ENCODE results near the gene QDPR. TPM values are rescaled to one million over a fixed set of nuclear protein-coding genes. Genes with fewer than 3 reads are reported as not detected.

QDPR gene
- polyA plus RNA-seq, 1 donor (not counting 4 experiments of a cell fraction or from before 2014, with no cell fraction given) = 65.6 TPM

DNA sequence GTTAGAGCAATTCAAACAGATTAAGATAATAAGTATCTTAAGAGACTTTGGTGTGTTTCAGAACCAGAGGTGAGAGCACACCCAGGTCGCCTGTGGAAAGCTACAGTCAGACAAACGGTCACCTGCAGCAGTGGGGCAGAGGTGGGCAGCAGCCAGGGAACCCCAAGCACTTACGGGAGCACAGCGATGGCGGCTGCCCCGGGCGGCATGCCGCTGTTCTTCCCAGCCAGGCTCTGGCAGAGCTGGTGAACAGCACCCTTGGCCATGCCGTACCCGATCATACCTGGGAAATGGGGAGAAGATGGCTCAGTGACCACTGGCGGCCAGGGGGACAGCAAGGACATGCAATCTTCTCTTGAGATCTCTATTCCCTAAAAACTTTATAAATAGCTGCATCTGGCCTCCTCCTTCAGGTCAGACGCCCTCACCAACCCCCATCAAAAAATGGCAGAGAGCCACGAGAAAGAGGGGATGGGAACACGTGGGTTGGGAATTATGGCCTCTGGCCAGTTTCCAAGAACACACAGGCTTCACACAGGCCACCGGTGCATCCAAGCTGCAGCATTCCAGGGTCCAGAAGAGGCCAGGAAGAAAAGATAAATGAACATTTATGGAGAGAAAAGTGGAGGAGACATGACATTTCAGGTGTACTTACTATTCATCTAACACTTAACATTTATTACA lies 19.7 kb downstream of the QDPR start:
- Histone ChIP-seq H3K27me3 (ENCODE audit: control insufficient read depth, extremely low read depth, insufficient read depth, low read length) (no peaks in the 10 kb centered on the region), H3K27ac (ENCODE audit: control insufficient read depth, insufficient read depth, low read length) (no peak overlapping the region), H2AFZ (ENCODE audit: control insufficient read depth, low read length) (no peak overlapping the region), H3K4me3 (ENCODE audit: control insufficient read depth in 2 of 3, extremely low read depth in 1 of 3, insufficient read depth in 2 of 3, low read depth in 1 of 3, low read length in 3 of 3) (no peak overlapping the region), H3K36me3 (ENCODE audit: control insufficient read depth in 2 of 2, extremely low read depth in 1 of 2, insufficient read depth in 2 of 2, low read length in 2 of 2) (peaks cover 15 to 52% of the 10 kb centered on the region in 2 experiments), H3K4me1 (ENCODE audit: control insufficient read depth, extremely low read depth, insufficient read depth, low read length) (peaks cover 8% of the 10 kb centered on the region), H3K9me1 (ENCODE audit: control insufficient read depth, extremely low read depth, insufficient read depth, low read length) (no peaks in the 10 kb centered on the region), H3K79me2 (ENCODE audit: control insufficient read depth, insufficient read depth, low read length) (peaks cover 9% of the 10 kb centered on the region), H3K9ac (ENCODE audit: control insufficient read depth, extremely low read depth, insufficient read depth, low read length) (no peak overlapping the region), H3K4me2 (ENCODE audit: control insufficient read depth, extremely low read depth, insufficient read depth, low read depth, low read length) (no peak overlapping the region), H4K20me1 (ENCODE audit: control insufficient read depth, extremely low read depth, insufficient read depth, low read length) (no peaks in the 10 kb centered on the region), H3K9me3 (ENCODE audit: control insufficient read depth, low read depth, low read length) (no peaks in the 10 kb centered on the region)
- DNase-seq (ENCODE audit: low read depth, low spot score) (no peak), FAIRE-seq (no peak)
- TF ChIP-seq, protein P1, sequence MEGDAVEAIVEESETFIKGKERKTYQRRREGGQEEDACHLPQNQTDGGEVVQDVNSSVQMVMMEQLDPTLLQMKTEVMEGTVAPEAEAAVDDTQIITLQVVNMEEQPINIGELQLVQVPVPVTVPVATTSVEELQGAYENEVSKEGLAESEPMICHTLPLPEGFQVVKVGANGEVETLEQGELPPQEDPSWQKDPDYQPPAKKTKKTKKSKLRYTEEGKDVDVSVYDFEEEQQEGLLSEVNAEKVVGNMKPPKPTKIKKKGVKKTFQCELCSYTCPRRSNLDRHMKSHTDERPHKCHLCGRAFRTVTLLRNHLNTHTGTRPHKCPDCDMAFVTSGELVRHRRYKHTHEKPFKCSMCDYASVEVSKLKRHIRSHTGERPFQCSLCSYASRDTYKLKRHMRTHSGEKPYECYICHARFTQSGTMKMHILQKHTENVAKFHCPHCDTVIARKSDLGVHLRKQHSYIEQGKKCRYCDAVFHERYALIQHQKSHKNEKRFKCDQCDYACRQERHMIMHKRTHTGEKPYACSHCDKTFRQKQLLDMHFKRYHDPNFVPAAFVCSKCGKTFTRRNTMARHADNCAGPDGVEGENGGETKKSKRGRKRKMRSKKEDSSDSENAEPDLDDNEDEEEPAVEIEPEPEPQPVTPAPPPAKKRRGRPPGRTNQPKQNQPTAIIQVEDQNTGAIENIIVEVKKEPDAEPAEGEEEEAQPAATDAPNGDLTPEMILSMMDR (optimal IDR thresholded peaks at IDR 0.05 in 1 of 3, IDR thresholded peaks at IDR 0.05 in 1 of 3, conservative IDR thresholded peaks at IDR 0.05 in 1 of 3; ENCODE audit: extremely low read depth in 1 of 3, insufficient read depth in 2 of 3, low read length in 3 of 3) = no peak
- no peak for TF ChIP-seq EZH2 (IDR thresholded peaks at IDR 0.05; ENCODE audit: low read length)
- dilution Hi-C loops (cut with MboI; ENCODE audit: extremely low pct_ligation_motif_present, low sequenced_read_pairs) = no loop called here

DNA sequence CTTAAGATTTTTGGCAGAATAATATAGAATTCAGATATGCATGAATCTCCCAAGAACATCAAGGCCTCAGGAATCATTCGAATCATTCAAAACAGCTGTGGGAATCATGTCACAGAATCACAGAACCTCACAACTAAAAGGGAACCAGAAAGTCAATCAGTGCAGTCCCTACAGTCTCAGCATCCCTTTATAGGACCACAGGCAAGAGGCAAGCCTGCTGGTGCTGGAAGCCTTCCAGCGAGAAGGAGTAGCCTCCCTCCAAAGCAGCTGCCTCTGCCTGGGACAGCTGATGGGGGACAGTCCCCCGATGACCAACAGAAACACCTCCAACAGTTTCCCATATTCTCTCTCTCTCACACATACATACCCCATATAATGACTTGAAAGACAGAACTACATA lies 20.7 kb downstream of the QDPR start:
- no peaks in the 10 kb centered on the region for H3K9me1 ChIP-seq (ENCODE audit: control insufficient read depth, extremely low read depth, insufficient read depth, low read length)
- FAIRE-seq (no peak), DNase-seq (ENCODE audit: low read depth, low spot score) (no peak)
- no peak for TF ChIP-seq EZH2 (IDR thresholded peaks at IDR 0.05; ENCODE audit: low read length)
- TF ChIP-seq, protein P1 (optimal IDR thresholded peaks at IDR 0.05 in 1 of 3, IDR thresholded peaks at IDR 0.05 in 1 of 3, conservative IDR thresholded peaks at IDR 0.05 in 1 of 3; ENCODE audit: extremely low read depth in 1 of 3, insufficient read depth in 2 of 3, low read length in 3 of 3) = no peak
- H3K27me3 ChIP-seq (ENCODE audit: control insufficient read depth, extremely low read depth, insufficient read depth, low read length) = no peaks in the 10 kb centered on the region
- H3K4me2 ChIP-seq (ENCODE audit: control insufficient read depth, extremely low read depth, insufficient read depth, low read depth, low read length) = no peak overlapping the region
- H3K27ac ChIP-seq (ENCODE audit: control insufficient read depth, insufficient read depth, low read length) = no peak overlapping the region
- no peak overlapping the region for H3K4me3 ChIP-seq (ENCODE audit: control insufficient read depth in 2 of 3, extremely low read depth in 1 of 3, insufficient read depth in 2 of 3, low read depth in 1 of 3, low read length in 3 of 3)
- H3K9ac ChIP-seq (ENCODE audit: control insufficient read depth, extremely low read depth, insufficient read depth, low read length) = no peak overlapping the region
- H3K4me1 ChIP-seq (ENCODE audit: control insufficient read depth, extremely low read depth, insufficient read depth, low read length) = peaks cover 8% of the 10 kb centered on the region
- H3K36me3 ChIP-seq (ENCODE audit: control insufficient read depth in 2 of 2, extremely low read depth in 1 of 2, insufficient read depth in 2 of 2, low read length in 2 of 2) = peaks cover 18 to 58% of the 10 kb centered on the region in 2 experiments
- H2AFZ ChIP-seq (ENCODE audit: control insufficient read depth, low read length) = no peak overlapping the region
- dilution Hi-C loops (cut with MboI; ENCODE audit: extremely low pct_ligation_motif_present, low sequenced_read_pairs) = no loop called here
- H4K20me1 ChIP-seq (ENCODE audit: control insufficient read depth, extremely low read depth, insufficient read depth, low read length) = no peaks in the 10 kb centered on the region
- peaks cover 9% of the 10 kb centered on the region for H3K79me2 ChIP-seq (ENCODE audit: control insufficient read depth, insufficient read depth, low read length)
- no peaks in the 10 kb centered on the region for H3K9me3 ChIP-seq (ENCODE audit: control insufficient read depth, low read depth, low read length)
